Sigmoid colon (tissue), 7 donors: ENCODE data around the gene EBP. TPM values are rescaled to one million over a fixed set of nuclear protein-coding genes. Genes with fewer than 3 reads are reported as not detected.

Source experiments
- DNase-seq: peaks from one replicate; pipeline ENCODE4 v3.0.0-alpha.2; 2019
- H3K27ac ChIP-seq, 4 donors: fragments of 200-600 bp; sonication (generic); one replicate each; pipeline ENCODE4 v1.5.1; 2016 to 2019; ENCODE audit warnings: mild to moderate bottlenecking in 1 of 4
- H3K27me3 ChIP-seq, 3 donors: fragments of 200-600 bp; sonication (generic); one replicate each; pipeline ENCODE4 v1.5.1; 2019; ENCODE audit warnings: mild to moderate bottlenecking in 1 of 3
- H3K36me3 ChIP-seq, 4 donors: fragments of 200-600 bp; sonication (generic); one replicate each; pipeline ENCODE4 v1.5.1; 2016 to 2019
- H3K4me1 ChIP-seq, 4 donors: fragments of 200-600 bp; sonication (generic); one replicate each; pipeline ENCODE4 v1.5.1; 2017 to 2019
- H3K4me3 ChIP-seq, 4 donors: fragments of 200-600 bp; sonication (generic); one replicate each; pipeline ENCODE4 v1.5.1; 2017 to 2019; ENCODE audit warnings: mild to moderate bottlenecking in 2 of 4, moderate library complexity in 1 of 4
- H3K9me3 ChIP-seq, 4 donors: fragments of 200-600 bp in 3 of 4; sonication (generic) in 3 of 4; one replicate each; pipeline versions ENCODE4 v1.5.1 to v1.6.1; 2013 to 2019
- CTCF ChIP-seq, 4 experiments: fragments of 450-650 bp in 3 of 4; fragments of 200-600 bp in 1 of 4; IDR thresholded peaks; one replicate each; pipeline ENCODE4 v1.5.1; 2016 to 2019; ENCODE audit warnings: antibody characterized with exemption in 4 of 4, mild to moderate bottlenecking in 3 of 4, moderate library complexity in 2 of 4
- EP300 ChIP-seq, 4 donors: sonication (generic); formaldehyde crosslinking; IDR thresholded peaks; one replicate each; pipeline ENCODE4 v1.6.1; 2017; ENCODE audit warnings: antibody characterized with exemption in 4 of 4
- POLR2A ChIP-seq, 2 donors: fragments of 450-650 bp; IDR thresholded peaks; one replicate each; pipeline ENCODE4 v1.6.1; 2016; ENCODE audit warnings: antibody characterized with exemption in 2 of 2, mild to moderate bottlenecking in 2 of 2, moderate library complexity in 2 of 2
- POLR2AphosphoS5 ChIP-seq, 4 donors: sonication (generic); formaldehyde crosslinking; IDR thresholded peaks; one replicate each; pipeline ENCODE4 v1.6.1; 2017; ENCODE audit warnings: antibody characterized with exemption in 4 of 4
- WGBS, 2 donors: extraction: QIAGEN DNeasy Blood & Tissue Kit; methylation state at CpG; one replicate each; pipeline ENCODE4 v1.1.7; 2013; 5-methylcytosine and 5-hydroxymethylcytosine counted together
- intact Hi-C: fragments of 100-400 bp; cut with DNase I; formaldehyde crosslinking; loops from one replicate; pipeline ENCODE4 v1.15.1; 2023
- polyA plus RNA-seq, 3 donors: library from polyadenylated mRNA; stranded (reverse); fragments of 200-250 nt; gene quantifications; one replicate each; pipeline ENCODE4 v1.2.3, GENCODE V29; 2013
- total RNA-seq, 4 donors: library from RNA; depleted of rRNA; stranded (reverse); fragments of >200 nt; gene quantifications; one replicate each; pipeline ENCODE4 v1.1.0, GENCODE V29; 2016
- donor health status: healthy with polysubstance abuse.
- donor health status: Bipolar disorder and iron deficiency.
- donor health status: healthy.

EBP gene
- total RNA-seq, result 10 to 100 TPM; 14.3 to 25.3 (median 18.6) TPM
- polyA plus RNA-seq, result 100 to 1,000 TPM in 1 of 3 donors, 10 to 100 TPM in 2; 47.4 to 310 (median 65.4) TPM

GRCh38 chrX:48521353-48522243 is at the start of gene EBP:
EBP (plus strand) TSS chrX:48521808; CDS start chrX:48523772, 1,964 bp downstream.
- no peaks in the 10 kb centered on the region for H3K36me3 ChIP-seq
- intact Hi-C loops, result no loop called here
- DNase-seq, result peak; percentile 93
- H3K4me1 ChIP-seq, result no peaks in the 10 kb centered on the region
- H3K4me3 ChIP-seq, result peak within 1 kb of the TSS; percentile 41 to 60 (median 58)
- H3K9me3 ChIP-seq, result no peaks in the 10 kb centered on the region
- WGBS, 2 donors, result 0% methylated on average over 66 of the region's 66 CpGs
- H3K27me3 ChIP-seq, result no peaks in the 10 kb centered on the region
- H3K27ac ChIP-seq, result peak within 1 kb of the TSS; percentile 77 to 84 (median 82)
- TF ChIP-seq EP300 (IDR thresholded peaks at IDR 0.05) (no peak), CTCF (IDR thresholded peaks at IDR 0.05) (no peak), POLR2AphosphoS5 (IDR thresholded peaks at IDR 0.05) (peak; percentile 46 to 74 (median 62)), POLR2A (IDR thresholded peaks at IDR 0.05) (peak in 1 of 2 donors; percentile 55)

DNA sequence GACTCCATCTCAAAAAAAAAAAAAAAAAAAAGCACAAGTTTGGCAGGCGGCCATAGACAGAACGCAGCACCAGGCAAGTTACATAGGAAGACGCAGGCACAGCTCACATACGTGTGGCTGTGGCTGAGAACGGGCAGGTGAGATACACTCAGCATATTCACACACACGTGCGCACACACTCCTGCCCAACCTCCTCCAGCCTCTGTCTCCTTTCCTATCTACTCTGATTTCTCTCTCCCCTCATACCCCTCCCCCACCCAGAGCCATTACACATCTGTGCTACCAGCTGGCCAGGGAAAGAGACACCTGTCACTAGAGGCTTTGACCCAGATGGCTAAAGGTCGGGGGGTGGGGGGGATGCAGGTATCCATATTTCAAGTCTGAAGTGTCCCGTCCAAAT is 49.4 kb upstream of the EBP start:
- Histone ChIP-seq H3K9me3 (no peaks in the 10 kb centered on the region), H3K4me3 (no peak overlapping the region), H3K27ac (no peak overlapping the region), H3K4me1 (peaks cover 0 to 19% (median 5%) of the 10 kb centered on the region in 4 donors), H3K27me3 (no peaks in the 10 kb centered on the region), H3K36me3 (no peaks in the 10 kb centered on the region)
- TF ChIP-seq EP300 (IDR thresholded peaks at IDR 0.05), result no peak
- TF ChIP-seq CTCF (IDR thresholded peaks at IDR 0.05), result no peak
- TF ChIP-seq POLR2AphosphoS5 (IDR thresholded peaks at IDR 0.05), result no peak
- no peak for TF ChIP-seq POLR2A (IDR thresholded peaks at IDR 0.05)
- intact Hi-C loops, result loop anchor here (10.0 kb wide), 1 partner anchor 397 kb away; the partner anchor contains the start of gene ZNF630
- no peak for DNase-seq
- WGBS, 2 donors, result 89 to 94% methylated on average over 9 of the region's 9 CpGs

GRCh38 chrX:48472851-48473703 is 48.5 kb upstream of the EBP start:
- Histone ChIP-seq H3K9me3 (no peaks in the 10 kb centered on the region), H3K4me3 (no peak overlapping the region), H3K27me3 (no peaks in the 10 kb centered on the region), H3K27ac (no peak overlapping the region), H3K4me1 (peaks cover 0 to 18% (median 5%) of the 10 kb centered on the region in 4 donors), H3K36me3 (no peaks in the 10 kb centered on the region)
- TF ChIP-seq POLR2A (IDR thresholded peaks at IDR 0.05), result no peak
- TF ChIP-seq EP300 (IDR thresholded peaks at IDR 0.05), result no peak
- no peak for TF ChIP-seq CTCF (IDR thresholded peaks at IDR 0.05)
- no peak for TF ChIP-seq POLR2AphosphoS5 (IDR thresholded peaks at IDR 0.05)
- WGBS, 2 donors, result 83 to 85% methylated on average over 12 of the region's 12 CpGs
- intact Hi-C loops, result loop anchor here (10.0 kb wide), 1 partner anchor 398 kb away; the partner anchor contains the start of gene ZNF630
- DNase-seq, result no peak

DNA sequence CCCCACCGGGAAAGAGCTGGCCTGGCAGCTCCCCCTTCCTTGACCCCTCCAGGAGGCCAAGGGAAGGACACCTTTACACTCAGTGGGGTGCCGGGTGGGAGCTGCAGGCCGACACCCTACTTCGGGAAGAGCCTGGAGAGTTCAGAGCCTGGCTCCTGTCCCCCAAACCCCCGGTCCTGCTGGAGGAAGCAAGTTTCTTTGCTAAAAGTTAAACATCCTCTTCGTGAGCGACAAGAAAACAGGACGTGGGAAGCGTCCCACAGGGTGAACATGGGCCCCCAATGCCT is 48.0 kb upstream of the EBP start:
- no peaks in the 10 kb centered on the region for H3K27me3 ChIP-seq
- TF ChIP-seq POLR2AphosphoS5 (IDR thresholded peaks at IDR 0.05), result no peak
- TF ChIP-seq EP300 (IDR thresholded peaks at IDR 0.05), result no peak
- no peak for TF ChIP-seq POLR2A (IDR thresholded peaks at IDR 0.05)
- TF ChIP-seq CTCF (IDR thresholded peaks at IDR 0.05), result no peak
- H3K36me3 ChIP-seq, result no peaks in the 10 kb centered on the region
- H3K27ac ChIP-seq, result no peak overlapping the region
- H3K4me3 ChIP-seq, result no peak overlapping the region
- WGBS, 2 donors, result 70 to 87% methylated on average over 9 of the region's 9 CpGs
- DNase-seq, result no peak
- intact Hi-C loops, result loop anchor here (10.0 kb wide), 1 partner anchor 399 kb away; the partner anchor contains the start of gene ZNF630
- H3K4me1 ChIP-seq, result peaks cover 0 to 13% (median 5%) of the 10 kb centered on the region in 4 donors
- H3K9me3 ChIP-seq, result no peaks in the 10 kb centered on the region
